A204.1 (cell line): Measurements from ENCODE around the gene MVB12B.

ENCODE experiments used
- FAIRE-seq: peaks from 2 replicates; lab custom pipeline; 2012; peaks lifted over from hg19 to GRCh38; lab: Jason Lieb, UNC

The MVB12B gene

GRCh38 chr9:126432659-126433058 lies 106.0 kb downstream of the MVB12B start:
- FAIRE-seq: no peak

GRCh38 chr9:126435105-126435504 lies 108.5 kb downstream of the MVB12B start:
- no peak for FAIRE-seq

- no peak for FAIRE-seq
These were observed 109.0 kb downstream of the MVB12B start for GRCh38 chr9:126435626-126436025.

DNA sequence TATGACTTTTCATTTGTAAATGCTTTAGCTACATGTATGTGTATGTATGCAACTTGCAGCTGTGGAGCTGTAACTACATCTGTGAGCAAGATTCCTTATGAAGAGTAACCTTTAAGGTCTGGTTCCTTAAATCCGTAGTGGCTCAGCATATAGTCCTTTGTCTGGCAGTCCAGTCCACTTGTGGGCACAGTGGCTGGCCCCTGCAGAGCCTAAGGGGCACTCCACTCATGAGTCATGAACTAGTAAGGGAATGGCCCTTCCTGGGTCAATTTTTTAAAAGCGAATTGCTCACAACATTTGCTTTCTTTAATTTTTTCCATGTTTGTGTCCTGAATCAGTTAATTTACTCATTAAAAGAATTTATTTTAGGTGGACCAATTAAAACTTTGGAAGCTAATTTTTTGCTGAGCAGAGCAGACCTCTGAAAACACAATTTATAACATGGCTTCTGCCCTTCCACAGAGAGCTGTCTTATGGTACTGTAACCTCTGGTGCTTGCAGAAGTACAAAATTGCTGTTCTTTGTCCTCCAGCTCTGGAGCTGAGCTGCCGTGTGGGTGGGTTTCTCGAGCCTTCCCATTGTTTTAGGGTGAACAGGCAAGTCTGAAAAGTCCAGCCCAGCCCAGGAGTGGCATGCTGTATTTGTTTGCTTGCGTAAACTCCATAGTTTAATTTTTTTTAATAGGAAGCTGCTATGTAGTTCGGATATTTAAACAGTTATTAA lies 110.1 kb downstream of the MVB12B start:
- no peak for FAIRE-seq

DNA sequence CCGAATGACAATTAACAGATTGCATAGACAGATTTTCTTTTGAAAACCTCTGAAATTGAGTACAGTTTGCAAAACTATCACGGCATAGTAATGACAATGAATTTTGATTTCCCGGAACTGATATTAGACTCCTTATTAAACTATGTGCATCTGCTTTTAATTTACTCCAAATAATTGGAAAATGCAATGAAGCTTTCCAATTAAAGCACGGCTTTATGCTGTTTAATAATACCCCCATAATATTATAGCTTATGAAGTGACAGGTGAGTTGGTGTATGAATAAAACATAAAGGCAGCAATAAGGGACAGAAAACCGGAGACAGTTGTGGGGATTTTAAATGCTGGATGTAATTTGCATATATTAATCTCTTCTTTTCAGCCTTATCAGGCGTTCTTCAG lies 110.6 kb downstream of the MVB12B start:
- no peak for FAIRE-seq

- no peak for FAIRE-seq
These were observed 111.1 kb downstream of the MVB12B start for GRCh38 chr9:126437701-126438100.

DNA sequence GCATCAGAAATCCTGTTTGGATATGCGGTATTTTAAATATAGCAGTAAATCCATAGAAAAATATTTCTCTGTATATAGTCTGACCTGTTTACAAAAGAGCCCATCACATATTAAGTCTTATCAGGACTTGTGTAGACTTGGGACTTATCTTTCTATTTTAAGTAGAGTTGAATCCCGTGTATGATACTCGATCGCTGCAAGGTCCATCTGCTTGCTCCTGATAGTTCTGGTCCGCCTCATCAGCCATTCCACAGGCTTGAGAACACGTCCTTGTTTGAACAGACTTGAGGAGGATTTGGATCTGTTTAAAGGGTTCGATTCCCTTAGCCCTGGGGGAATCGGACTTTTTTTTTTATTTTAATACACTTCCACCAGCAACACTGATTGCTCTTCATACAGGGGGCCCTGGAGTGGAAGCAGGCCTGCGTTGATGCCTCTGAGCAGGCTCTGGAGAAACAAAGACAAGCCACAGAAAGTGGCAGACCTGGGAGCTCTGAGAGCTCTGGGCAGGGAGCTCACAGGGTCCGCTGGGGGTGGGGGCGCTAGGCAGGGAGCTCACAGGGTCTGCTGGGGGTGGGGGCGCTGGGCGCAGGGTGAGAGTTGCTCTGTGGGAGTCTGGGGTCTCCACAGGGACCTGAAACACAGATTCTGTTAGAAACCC lies 112.2 kb downstream of the MVB12B start:
- FAIRE-seq: no peak

DNA sequence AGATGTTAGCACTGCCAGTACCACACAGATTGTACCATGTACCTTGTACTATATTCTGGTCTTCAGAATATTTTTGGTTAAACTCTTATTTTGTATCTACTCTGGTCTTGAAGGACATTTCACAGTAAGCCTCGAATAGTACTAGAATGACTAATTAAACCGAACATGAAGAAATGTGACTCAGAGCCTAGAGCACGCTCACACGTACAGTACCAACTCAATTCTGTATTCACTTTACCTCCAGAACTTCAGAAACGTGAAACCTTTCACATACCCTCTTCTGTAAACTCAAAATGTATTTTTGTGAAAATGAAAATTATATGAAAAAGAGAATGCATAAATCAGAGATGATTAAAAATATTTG lies 112.8 kb downstream of the MVB12B start:
- no peak for FAIRE-seq

DNA sequence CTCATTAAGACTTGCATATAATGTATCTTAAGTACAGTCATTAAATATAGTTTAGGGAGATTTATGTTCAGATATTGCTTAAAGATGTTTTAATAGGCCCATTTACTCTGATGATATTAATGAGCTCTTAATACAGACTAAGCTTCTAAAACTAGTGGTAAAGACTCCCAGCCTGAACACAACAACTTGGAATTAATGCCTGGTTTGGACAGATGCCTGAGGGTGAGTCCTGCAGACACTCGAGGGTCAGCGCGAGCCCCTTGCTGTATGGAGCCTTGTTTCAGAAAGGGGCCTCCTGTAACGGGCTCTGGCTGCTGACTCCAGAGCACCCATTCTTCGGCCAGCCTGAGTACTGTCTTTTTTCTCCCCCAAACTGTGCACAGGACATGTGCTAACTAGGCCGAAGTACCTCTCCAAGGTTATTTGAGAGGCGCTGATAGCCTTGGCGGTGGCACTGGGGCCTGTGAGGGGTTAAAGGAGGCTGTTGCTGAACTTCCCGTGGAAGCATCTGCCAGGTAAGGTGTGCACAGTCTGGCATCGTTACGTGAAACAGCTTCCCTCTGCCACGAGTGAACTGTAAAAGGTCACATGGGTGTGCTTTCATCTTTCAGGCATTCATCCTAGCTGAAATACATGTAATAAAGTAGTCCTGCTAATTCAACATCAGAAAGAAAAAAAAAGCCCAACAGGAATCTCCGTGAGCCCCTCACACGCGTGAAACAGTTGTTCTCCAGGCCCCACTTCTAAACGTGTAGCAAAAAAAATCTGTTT lies 113.4 kb downstream of the MVB12B start:
- FAIRE-seq: no peak

DNA sequence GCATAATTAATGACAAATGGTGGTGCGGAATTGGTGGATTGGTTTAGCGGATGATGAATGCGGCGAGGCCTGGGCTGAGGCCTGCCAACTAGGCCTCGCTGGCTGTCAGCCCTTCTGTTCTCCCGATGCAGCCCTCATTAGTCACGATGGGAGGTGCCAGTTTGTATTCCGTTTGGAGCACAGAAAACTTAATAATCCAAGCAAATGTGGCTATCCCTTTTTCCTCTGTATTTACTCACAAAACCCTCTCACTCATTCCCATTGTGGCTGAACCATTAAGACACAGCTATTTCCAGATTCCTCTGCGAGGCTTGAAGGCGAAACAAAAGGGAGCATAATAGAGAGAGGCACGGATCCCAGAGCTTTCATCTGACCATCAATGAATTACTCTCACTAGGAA lies 114.3 kb downstream of the MVB12B start:
- no peak for FAIRE-seq

- no peak for FAIRE-seq
These were observed 116.0 kb downstream of the MVB12B start for GRCh38 chr9:126442636-126443035.

DNA sequence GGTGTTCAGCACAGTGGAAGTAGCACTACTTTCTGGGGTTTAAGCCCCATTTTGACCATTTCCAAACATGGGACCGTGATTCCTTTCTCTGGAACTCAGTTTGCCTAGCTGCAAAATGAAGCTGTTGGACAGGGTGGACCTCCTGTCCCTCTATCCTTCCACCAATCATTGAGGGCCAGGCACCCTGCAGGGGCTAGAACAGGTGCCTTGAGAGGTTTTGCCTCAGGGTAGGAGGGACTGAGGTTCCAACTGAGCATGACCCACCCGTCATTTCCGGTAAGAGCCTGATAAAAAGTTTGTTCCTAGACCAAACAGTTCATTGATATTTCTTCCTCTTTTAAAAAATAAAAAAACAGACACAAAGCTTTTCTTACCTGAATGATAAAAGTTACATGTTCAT lies 116.5 kb downstream of the MVB12B start:
- FAIRE-seq: no peak

DNA sequence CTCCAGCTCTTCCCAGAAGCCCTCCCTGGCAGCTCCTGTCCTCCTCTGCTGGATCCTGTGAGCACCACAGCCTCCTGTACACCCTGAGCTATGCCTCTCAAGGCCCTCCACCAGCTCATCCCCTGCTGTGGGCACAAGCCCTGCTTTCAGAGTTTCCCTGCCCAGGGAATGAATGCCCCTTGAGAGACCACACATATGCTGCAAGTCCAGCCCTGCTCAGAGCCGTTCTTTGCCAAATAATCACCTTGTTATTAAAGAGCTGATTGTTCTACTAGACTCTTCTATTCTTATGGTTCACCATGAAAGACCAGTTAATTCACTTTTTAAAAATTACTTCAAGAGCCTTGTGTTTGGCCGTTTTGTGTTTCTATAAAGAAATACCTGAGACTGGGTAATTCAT lies 121.5 kb downstream of the MVB12B start:
- FAIRE-seq: no peak

- no peak for FAIRE-seq
These were observed 122.4 kb downstream of the MVB12B start for GRCh38 chr9:126448865-126449577.

DNA sequence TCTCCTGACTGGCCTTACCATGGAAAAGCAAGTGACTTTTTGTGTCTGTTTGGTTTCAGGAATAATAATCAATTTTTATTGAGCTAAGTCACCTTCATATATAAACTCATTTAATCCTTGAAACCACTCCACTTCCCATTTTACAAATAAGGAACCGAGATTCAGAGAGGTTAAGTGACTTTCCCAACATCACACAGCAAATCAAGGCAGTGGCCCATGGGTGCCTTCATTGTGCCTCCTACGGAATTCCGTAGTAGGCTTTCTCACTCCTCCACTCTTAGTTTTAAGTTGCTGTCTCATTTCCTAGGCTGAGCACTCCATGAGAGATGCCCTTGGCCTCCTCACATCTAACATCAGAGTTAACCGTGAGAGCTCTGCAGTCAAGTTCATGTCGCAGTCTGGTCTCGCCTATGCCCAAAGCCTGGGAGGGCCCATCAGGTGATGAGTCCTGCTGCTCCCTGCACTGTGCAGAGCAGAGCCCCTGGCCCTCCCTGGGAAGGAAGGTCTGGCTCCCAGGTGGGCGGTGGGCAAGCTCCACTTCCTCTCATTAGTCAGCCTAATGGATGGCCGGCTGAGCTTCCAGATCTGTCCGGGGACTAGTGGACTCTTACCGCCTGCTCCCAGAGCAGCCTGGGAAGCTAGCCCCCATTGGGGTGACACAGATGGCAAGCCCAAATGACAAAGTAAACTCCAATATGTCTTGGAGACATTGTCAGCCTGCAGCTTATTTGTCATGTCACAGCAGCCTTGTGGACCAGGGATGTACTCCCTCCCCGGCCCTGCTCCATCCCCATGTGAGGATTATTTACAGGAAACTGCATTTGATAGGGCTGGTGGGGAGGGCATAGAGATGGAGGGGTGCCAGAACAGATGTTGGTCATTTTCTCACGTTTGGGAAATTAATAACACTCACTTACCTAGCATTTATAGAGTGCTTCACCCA lies 123.4 kb downstream of the MVB12B start:
- no peak for FAIRE-seq

DNA sequence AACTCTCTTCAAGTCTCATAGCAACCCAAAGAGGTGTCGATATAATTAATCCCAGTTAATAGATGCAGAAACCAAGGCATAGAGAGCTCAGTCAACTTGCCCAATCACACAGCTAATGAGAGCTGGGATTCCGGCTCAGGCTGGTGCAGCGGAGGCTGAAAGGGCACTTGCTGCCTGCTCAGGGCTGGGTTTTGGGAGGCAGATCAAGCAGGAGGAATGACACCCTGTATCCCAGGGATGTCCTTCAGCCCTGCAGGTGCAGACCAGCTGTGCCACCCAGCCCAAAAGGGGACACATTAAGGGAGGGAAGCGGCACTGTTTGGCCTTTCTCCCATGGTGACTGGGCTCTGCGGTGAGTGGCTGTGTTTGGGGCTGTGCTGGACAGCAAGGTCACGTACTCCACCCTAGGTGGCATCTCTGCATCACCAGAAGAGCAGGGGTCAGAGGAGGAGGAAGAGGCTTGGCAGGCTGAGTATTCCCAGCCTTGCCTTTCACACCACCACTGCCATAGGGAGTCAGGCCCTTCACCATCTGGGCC lies 124.1 kb downstream of the MVB12B start:
- FAIRE-seq: no peak

- no peak for FAIRE-seq
These were observed 124.8 kb downstream of the MVB12B start for GRCh38 chr9:126451316-126451885.

DNA sequence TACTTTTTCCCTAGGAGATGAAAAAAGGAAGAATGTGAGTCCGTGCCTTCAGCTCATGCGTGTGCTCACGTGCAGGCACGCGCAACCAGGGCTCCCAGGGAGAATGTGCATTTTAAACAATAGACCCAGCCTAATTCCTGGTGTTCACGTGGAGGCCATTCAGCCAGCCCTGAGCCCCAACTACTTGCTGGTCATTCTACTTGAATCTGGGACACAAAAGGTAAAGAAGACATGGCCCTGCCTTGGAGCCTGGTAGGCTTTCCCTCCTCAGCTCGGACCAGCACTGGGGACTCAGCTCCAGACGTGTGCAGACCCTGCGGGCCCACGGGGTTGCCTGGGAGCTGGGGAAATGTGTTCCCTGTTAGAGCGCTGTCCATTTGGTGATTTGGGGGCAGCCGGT lies 125.5 kb downstream of the MVB12B start:
- FAIRE-seq: no peak

- no peak for FAIRE-seq
These were observed 126.7 kb downstream of the MVB12B start for GRCh38 chr9:126453156-126453963.

DNA sequence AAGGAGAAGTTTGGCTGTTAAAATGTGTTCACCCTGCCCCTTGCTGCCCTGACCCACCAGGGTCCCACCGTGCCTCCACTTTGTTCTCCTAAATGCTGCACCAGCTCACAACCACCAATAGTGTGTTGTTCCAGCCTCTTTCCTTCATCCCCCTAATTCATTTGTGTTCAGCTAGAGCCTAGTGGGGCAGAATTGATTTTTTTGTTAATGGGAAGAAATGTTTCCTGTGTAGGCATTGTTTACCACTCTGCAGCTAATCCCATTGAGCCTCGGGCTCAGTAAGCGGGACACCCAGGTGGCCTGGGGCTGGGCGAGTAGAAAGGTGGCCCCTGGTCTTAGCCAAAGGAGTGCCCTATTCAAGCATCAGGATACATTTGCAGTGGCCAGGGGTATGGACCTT lies 127.6 kb downstream of the MVB12B start:
- FAIRE-seq: no peak
